ENCODE data around the gene KDM1A.

KDM1A gene

DNA sequence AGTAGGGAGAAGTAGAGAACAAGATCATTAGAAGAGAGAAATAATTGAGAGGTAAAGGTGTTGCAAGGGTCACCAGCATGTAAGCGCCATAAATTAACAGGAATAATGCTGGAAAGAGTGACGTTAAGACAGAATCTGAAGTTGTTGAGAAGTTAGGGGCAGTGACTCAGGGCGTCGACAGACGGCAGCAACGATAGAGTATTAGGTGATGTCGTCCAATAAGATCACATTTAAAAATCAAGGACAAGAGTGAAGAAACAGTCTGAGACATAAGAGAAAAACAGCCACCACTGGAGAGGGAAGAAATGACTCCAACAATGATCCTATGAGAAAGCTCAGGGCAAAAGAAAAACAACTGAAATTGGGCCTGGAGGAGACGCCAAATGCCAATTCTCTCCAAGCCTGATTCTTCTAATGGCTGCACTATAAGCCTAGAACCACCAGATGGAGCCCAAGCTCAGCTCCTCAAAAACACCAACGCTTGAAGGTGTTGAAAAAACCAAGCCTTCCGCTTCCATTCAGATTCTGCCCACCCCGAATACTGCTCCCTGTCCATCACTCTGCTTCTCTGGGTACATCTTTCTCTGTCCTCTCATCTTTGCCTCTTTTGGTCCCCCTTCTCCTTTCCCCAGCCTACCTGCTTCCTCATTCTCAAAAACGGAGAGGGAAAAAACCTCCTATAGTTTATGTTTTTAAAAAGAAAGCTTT is 79.3 kb downstream of the KDM1A start (continued):
- TF ChIP-seq KLF8 (tag by site-specific recombination; IDR thresholded peaks at IDR 0.05) (no peak), ZNF561 (tag by site-specific recombination; IDR thresholded peaks at IDR 0.05; ENCODE audit: borderline replicate concordance) (no peak), ZNF146 (tag by site-specific recombination; IDR thresholded peaks at IDR 0.05) (no peak), ZNF266 (tag by site-specific recombination; IDR thresholded peaks at IDR 0.05; ENCODE audit: low read depth) (no peak), GLI2 (tag by site-specific recombination; IDR thresholded peaks at IDR 0.05; ENCODE audit: borderline replicate concordance, low read depth) (no peak), ZNF610 (tag by site-specific recombination; IDR thresholded peaks at IDR 0.05; ENCODE audit: borderline replicate concordance) (no peak), SP2 (tag by site-specific recombination; IDR thresholded peaks at IDR 0.05) (no peak), ZNF48 (tag by site-specific recombination; IDR thresholded peaks at IDR 0.05) (no peak), ZNF530 (tag by site-specific recombination; IDR thresholded peaks at IDR 0.05; ENCODE audit: low read depth) (no peak), ZNF660 (tag by site-specific recombination; IDR thresholded peaks at IDR 0.05) (no peak), ZNF394 (tag by site-specific recombination; IDR thresholded peaks at IDR 0.05; ENCODE audit: borderline replicate concordance) (no peak), ZNF426 (tag by site-specific recombination; IDR thresholded peaks at IDR 0.05) (no peak), ZNF560 (tag by site-specific recombination; IDR thresholded peaks at IDR 0.05; ENCODE audit: borderline replicate concordance) (no peak), ZNF843 (tag by site-specific recombination; IDR thresholded peaks at IDR 0.05) (no peak), ZNF837 (tag by site-specific recombination; IDR thresholded peaks at IDR 0.05) (no peak), ZNF626 (tag by site-specific recombination; IDR thresholded peaks at IDR 0.05) (no peak), ZNF10 (tag by site-specific recombination; IDR thresholded peaks at IDR 0.05) (no peak), ZNF239 (tag by site-specific recombination; IDR thresholded peaks at IDR 0.05) (no peak), ZNF501 (tag by site-specific recombination; IDR thresholded peaks at IDR 0.05) (no peak; the same call in 1 of the 2 replicates), ZNF211 (tag by site-specific recombination; IDR thresholded peaks at IDR 0.05; ENCODE audit: low read depth) (no peak), ZNF140 (tag by site-specific recombination; IDR thresholded peaks at IDR 0.05) (no peak), ZNF701 (tag by site-specific recombination; IDR thresholded peaks at IDR 0.05) (no peak), REPIN1 (tag by site-specific recombination; IDR thresholded peaks at IDR 0.05; ENCODE audit: low read depth) (no peak), KLF7 (tag by site-specific recombination; IDR thresholded peaks at IDR 0.05; ENCODE audit: borderline replicate concordance) (no peak), ZNF221 (tag by site-specific recombination; IDR thresholded peaks at IDR 0.05; ENCODE audit: borderline replicate concordance) (no peak)
- TF ChIP-seq, protein P1, sequence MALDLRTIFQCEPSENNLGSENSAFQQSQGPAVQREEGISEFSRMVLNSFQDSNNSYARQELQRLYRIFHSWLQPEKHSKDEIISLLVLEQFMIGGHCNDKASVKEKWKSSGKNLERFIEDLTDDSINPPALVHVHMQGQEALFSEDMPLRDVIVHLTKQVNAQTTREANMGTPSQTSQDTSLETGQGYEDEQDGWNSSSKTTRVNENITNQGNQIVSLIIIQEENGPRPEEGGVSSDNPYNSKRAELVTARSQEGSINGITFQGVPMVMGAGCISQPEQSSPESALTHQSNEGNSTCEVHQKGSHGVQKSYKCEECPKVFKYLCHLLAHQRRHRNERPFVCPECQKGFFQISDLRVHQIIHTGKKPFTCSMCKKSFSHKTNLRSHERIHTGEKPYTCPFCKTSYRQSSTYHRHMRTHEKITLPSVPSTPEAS (tag by site-specific recombination; IDR thresholded peaks at IDR 0.05), result no peak
- TF ChIP-seq, protein P2, sequence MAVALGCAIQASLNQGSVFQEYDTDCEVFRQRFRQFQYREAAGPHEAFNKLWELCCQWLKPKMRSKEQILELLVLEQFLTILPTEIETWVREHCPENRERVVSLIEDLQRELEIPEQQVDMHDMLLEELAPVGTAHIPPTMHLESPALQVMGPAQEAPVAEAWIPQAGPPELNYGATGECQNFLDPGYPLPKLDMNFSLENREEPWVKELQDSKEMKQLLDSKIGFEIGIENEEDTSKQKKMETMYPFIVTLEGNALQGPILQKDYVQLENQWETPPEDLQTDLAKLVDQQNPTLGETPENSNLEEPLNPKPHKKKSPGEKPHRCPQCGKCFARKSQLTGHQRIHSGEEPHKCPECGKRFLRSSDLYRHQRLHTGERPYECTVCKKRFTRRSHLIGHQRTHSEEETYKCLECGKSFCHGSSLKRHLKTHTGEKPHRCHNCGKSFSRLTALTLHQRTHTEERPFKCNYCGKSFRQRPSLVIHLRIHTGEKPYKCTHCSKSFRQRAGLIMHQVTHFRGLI (tag by site-specific recombination; IDR thresholded peaks at IDR 0.05), result no peak
- TF ChIP-seq, protein P3, sequence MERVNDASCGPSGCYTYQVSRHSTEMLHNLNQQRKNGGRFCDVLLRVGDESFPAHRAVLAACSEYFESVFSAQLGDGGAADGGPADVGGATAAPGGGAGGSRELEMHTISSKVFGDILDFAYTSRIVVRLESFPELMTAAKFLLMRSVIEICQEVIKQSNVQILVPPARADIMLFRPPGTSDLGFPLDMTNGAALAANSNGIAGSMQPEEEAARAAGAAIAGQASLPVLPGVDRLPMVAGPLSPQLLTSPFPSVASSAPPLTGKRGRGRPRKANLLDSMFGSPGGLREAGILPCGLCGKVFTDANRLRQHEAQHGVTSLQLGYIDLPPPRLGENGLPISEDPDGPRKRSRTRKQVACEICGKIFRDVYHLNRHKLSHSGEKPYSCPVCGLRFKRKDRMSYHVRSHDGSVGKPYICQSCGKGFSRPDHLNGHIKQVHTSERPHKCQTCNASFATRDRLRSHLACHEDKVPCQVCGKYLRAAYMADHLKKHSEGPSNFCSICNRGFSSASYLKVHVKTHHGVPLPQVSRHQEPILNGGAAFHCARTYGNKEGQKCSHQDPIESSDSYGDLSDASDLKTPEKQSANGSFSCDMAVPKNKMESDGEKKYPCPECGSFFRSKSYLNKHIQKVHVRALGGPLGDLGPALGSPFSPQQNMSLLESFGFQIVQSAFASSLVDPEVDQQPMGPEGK (tag by site-specific recombination; IDR thresholded peaks at IDR 0.05), result no peak
- TF ChIP-seq, protein P4, sequence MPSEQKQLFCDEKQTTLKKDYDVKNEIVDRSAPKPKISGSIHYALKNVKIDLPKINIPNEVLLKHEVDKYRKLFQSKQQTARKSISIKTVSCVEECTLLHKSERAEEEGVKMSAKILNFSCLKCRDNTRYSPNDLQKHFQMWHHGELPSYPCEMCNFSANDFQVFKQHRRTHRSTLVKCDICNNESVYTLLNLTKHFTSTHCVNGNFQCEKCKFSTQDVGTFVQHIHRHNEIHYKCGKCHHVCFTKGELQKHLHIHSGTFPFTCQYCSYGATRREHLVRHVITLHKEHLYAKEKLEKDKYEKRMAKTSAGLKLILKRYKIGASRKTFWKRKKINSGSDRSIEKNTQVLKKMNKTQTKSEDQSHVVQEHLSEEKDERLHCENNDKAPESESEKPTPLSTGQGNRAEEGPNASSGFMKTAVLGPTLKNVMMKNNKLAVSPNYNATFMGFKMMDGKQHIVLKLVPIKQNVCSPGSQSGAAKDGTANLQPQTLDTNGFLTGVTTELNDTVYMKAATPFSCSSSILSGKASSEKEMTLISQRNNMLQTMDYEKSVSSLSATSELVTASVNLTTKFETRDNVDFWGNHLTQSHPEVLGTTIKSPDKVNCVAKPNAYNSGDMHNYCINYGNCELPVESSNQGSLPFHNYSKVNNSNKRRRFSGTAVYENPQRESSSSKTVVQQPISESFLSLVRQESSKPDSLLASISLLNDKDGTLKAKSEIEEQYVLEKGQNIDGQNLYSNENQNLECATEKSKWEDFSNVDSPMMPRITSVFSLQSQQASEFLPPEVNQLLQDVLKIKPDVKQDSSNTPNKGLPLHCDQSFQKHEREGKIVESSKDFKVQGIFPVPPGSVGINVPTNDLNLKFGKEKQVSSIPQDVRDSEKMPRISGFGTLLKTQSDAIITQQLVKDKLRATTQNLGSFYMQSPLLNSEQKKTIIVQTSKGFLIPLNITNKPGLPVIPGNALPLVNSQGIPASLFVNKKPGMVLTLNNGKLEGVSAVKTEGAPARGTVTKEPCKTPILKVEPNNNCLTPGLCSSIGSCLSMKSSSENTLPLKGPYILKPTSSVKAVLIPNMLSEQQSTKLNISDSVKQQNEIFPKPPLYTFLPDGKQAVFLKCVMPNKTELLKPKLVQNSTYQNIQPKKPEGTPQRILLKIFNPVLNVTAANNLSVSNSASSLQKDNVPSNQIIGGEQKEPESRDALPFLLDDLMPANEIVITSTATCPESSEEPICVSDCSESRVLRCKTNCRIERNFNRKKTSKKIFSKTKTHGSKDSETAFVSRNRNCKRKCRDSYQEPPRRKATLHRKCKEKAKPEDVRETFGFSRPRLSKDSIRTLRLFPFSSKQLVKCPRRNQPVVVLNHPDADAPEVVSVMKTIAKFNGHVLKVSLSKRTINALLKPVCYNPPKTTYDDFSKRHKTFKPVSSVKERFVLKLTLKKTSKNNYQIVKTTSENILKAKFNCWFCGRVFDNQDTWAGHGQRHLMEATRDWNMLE (tag by site-specific recombination; conservative IDR thresholded peaks at IDR 0.05; ENCODE audit: low read depth), result no peak
- TF ChIP-seq, protein P5, sequence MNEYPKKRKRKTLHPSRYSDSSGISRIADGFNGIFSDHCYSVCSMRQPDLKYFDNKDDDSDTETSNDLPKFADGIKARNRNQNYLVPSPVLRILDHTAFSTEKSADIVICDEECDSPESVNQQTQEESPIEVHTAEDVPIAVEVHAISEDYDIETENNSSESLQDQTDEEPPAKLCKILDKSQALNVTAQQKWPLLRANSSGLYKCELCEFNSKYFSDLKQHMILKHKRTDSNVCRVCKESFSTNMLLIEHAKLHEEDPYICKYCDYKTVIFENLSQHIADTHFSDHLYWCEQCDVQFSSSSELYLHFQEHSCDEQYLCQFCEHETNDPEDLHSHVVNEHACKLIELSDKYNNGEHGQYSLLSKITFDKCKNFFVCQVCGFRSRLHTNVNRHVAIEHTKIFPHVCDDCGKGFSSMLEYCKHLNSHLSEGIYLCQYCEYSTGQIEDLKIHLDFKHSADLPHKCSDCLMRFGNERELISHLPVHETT (tag by site-specific recombination; IDR thresholded peaks at IDR 0.05), result no peak

Data from HEK293 (cell line).